ENCODE results near the gene PSG2.
"Not testable (repeated sequence)": the region's sequence is repeated elsewhere in the genome, so short reads cannot be mapped to it uniquely, and the experiment has no call there.

DNA sequence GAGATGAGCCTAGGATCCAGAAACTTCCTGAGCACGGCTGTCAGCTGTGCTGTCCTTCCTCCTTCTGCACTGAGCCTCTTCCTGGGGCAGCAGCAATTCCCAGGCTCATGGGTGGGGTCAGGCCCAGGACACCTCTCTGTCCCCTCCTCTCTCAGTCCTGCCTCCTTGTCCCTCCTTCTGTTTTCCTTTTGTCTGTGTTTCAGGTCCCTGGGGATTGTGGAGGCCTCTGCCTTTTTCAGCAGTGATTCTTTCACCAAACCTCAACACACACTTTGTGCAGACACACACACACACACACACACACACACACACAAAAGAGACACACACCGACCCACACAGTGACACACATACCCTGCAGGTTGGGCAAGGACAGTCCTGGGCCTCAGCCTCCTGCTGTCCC, at the start of gene PSG2:
- TF ChIP-seq, protein P1, sequence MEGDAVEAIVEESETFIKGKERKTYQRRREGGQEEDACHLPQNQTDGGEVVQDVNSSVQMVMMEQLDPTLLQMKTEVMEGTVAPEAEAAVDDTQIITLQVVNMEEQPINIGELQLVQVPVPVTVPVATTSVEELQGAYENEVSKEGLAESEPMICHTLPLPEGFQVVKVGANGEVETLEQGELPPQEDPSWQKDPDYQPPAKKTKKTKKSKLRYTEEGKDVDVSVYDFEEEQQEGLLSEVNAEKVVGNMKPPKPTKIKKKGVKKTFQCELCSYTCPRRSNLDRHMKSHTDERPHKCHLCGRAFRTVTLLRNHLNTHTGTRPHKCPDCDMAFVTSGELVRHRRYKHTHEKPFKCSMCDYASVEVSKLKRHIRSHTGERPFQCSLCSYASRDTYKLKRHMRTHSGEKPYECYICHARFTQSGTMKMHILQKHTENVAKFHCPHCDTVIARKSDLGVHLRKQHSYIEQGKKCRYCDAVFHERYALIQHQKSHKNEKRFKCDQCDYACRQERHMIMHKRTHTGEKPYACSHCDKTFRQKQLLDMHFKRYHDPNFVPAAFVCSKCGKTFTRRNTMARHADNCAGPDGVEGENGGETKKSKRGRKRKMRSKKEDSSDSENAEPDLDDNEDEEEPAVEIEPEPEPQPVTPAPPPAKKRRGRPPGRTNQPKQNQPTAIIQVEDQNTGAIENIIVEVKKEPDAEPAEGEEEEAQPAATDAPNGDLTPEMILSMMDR (IDR thresholded peaks at IDR 0.05) = not testable (repeated sequence)
- TF ChIP-seq POLR2A (IDR thresholded peaks at IDR 0.05) = not testable (repeated sequence)

Data from heart left ventricle (tissue), 13 donors.